CD4-positive, CD25-positive, alpha-beta regulatory T cell (primary cell): ENCODE data around the gene ATAD3A. TPM values are rescaled to one million over a fixed set of nuclear protein-coding genes. Genes with fewer than 3 reads are reported as not detected.
"Not testable (repeated sequence)": the region's sequence is repeated elsewhere in the genome, so short reads cannot be mapped to it uniquely, and the experiment has no call there.

Experiments used
- ATAC-seq, 2 donors: fragments of 150-1000 bp; cut with Tn5 transposase; one replicate each; pipeline ENCODE4 v1.10.0; 2021; ENCODE audit warnings: low read depth in 2 of 2, moderate number of reproducible peaks in 2 of 2, moderate library complexity in 1 of 2
- DNase-seq, 3 donors: peaks; one replicate each; pipeline versions ENCODE4 v3.0.0 to v3.0.0-alpha.2; 2012 to 2022; ENCODE audit warnings: mixed read lengths in 1 of 3
- H3K27ac ChIP-seq: one replicate; pipeline ENCODE4 v1.7.0; 2013; ENCODE audit warnings: mild to moderate bottlenecking, low read length; ENCODE audit not compliant: insufficient read depth, poor library complexity, severe bottlenecking
- H3K27me3 ChIP-seq: one replicate; pipeline ENCODE4 v1.7.0; 2013; ENCODE audit warnings: low read length; ENCODE audit not compliant: control insufficient read depth, insufficient read depth
- H3K36me3 ChIP-seq: one replicate; pipeline ENCODE4 v1.7.0; 2013; ENCODE audit warnings: mild to moderate bottlenecking, low read length, moderate library complexity; ENCODE audit not compliant: control insufficient read depth, insufficient read depth
- H3K4me1 ChIP-seq: 2 replicates; pipeline ENCODE4 v1.7.0; 2013; ENCODE audit warnings: mild to moderate bottlenecking, low read length; ENCODE audit not compliant: insufficient read depth, control insufficient read depth, poor library complexity, severe bottlenecking
- H3K4me3 ChIP-seq: one replicate; pipeline ENCODE4 v1.7.0; 2013; ENCODE audit warnings: low read depth, mild to moderate bottlenecking, low read length, moderate library complexity
- H3K9me3 ChIP-seq, 2 experiments: 1 replicate in 1 of 2; 2 replicates in 1 of 2; pipeline ENCODE4 v1.7.0; 2013; ENCODE audit warnings: low read length in 2 of 2, mild to moderate bottlenecking in 1 of 2, moderate library complexity in 1 of 2; ENCODE audit not compliant: control insufficient read depth in 2 of 2
- H3K27ac Mint-ChIP-seq, 3 donors: one replicate each; pipeline ENCODE4 v1.8.0; 2020 to 2022; ENCODE audit warnings: mild to moderate bottlenecking in 3 of 3, mixed read lengths in 3 of 3, moderate library complexity in 2 of 3
- H3K27me3 Mint-ChIP-seq: one replicate; pipeline ENCODE4 v1.8.0; 2022; ENCODE audit warnings: mild to moderate bottlenecking, mixed read lengths
- H3K36me3 Mint-ChIP-seq: one replicate; pipeline ENCODE4 v1.8.0; 2020; ENCODE audit warnings: mixed read lengths
- H3K4me1 Mint-ChIP-seq, 4 donors: one replicate each; pipeline ENCODE4 v1.8.0; 2020 to 2022; ENCODE audit warnings: mixed read lengths in 4 of 4, mild to moderate bottlenecking in 1 of 4
- H3K4me3 Mint-ChIP-seq, 4 donors: one replicate each; pipeline ENCODE4 v1.8.0; 2020 to 2022; ENCODE audit warnings: mild to moderate bottlenecking in 4 of 4, mixed read lengths in 4 of 4, moderate library complexity in 3 of 4
- H3K9me3 Mint-ChIP-seq, 7 donors: one replicate each; pipeline ENCODE4 v1.8.0; 2020 to 2022; ENCODE audit warnings: mixed read lengths in 7 of 7, mild to moderate bottlenecking in 3 of 7, moderate library complexity in 2 of 7
- polyA plus RNA-seq, 4 donors: library from polyadenylated mRNA; unstranded; fragments of 300-500 nt; fragmentation: Illumina TruSeq; gene quantifications; one replicate each; pipeline ENCODE4 v1.2.3, GENCODE V29; 2021
- total RNA-seq: library from RNA; stranded (reverse); gene quantifications from one replicate; pipeline ENCODE4 v1.2.3, GENCODE V29; 2022

The ATAD3A gene
- total and polyA plus RNA-seq, 5 donors from 2014 or later: 6.2 to 20.0 (median 7.5) TPM

DNA sequence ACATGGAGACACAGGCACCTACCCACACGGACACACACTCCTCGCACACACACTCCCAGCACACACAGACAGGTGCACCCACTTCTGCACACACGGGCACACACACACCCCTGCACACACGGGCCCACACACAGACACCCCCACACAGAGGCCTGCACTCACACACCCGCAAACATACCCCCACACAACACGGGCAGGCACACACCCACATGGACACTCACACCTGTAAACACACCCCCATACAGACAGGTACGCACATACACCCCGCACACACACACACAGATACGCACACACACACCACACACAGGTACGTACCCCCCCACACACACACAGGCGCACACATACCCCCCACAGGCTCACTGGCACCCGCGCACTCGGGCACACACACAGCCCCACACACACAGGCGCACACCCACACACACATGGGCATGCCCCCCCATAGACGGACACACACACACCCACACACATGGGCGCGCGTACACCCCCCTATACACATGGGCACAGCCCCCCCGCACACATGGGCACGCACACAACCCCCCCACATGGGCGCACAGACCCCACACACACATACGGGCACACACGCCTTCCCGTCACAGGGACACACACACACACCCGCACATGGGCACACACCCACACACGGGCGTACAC lies 6.1 kb downstream of the ATAD3A start:
- DNase-seq (no peak), ATAC-seq (no peak)
- Histone ChIP-seq H3K27ac (no peak overlapping the region), H3K4me3 (no peak overlapping the region), H3K27me3 (no peaks in the 10 kb centered on the region), H3K36me3 (peaks cover 7% of the 10 kb centered on the region), H3K4me1 (no peaks in the 10 kb centered on the region), H3K9me3 (no peaks in the 10 kb centered on the region)
- H3K4me3 Mint-ChIP-seq: no peak overlapping the region
- no peaks in the 10 kb centered on the region for H3K36me3 Mint-ChIP-seq
- no peaks in the 10 kb centered on the region for H3K9me3 Mint-ChIP-seq
- H3K27ac Mint-ChIP-seq: peak overlapping the region in 1 of 3 donors; percentile 60
- H3K4me1 Mint-ChIP-seq: peaks cover 0 to 9% (median 0%) of the 10 kb centered on the region in 4 donors
- no peaks in the 10 kb centered on the region for H3K27me3 Mint-ChIP-seq

DNA sequence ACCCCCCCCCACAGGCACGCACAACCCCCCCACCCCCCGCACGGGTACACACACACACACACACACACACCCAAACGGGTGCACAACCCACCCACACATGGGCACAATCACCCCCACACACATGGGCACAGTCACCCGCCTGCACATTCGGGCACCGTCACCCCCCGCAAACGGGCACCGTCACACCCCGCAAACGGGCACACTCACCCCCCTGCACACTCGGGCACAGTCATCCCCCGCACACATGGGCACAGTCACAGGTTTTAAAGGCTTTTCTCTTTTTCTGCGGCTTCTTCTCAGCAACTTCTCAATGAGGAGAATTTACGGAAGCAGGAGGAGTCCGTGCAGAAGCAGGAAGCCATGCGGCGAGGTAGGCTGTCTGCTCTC lies 6.7 kb downstream of the ATAD3A start:
- not testable (repeated sequence) for ATAC-seq, H3K27ac Mint-ChIP-seq

DNA sequence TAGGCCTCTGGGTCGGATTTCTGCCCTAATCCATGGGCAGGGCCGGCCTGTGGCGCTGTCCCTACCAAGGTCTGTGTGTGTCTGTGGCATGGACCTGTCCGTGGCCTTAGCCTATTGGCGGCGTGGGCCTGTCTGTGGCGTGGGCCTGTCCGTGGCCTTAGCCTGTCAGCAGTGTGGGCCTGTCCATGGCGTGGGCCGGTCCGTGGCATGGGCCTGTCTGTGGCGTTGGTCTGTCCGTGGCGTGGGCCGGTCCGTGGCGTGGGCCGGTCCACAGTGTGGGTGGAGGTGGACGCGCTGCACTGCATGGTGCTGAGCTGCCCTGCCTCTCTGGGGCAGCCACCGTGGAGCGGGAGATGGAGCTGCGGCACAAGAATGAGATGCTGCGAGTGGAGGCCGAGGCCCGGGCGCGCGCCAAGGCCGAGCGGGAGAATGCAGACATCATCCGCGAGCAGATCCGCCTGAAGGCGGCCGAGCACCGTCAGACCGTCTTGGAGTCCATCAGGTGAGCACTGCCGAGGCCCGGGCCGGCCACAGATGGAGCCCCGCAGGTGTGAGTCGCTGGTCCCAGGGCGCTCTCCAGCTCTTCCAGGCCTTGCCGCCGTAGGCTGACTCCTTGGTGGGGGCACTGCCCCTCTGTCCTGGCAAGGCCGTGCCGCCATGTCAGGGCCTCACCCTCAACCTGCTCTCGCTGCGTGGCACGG lies 8.0 kb downstream of the ATAD3A start:
- not testable (repeated sequence) for H3K9me3 ChIP-seq, H3K9me3 Mint-ChIP-seq, H3K4me3 Mint-ChIP-seq, H3K27me3 ChIP-seq, ATAC-seq, H3K4me3 ChIP-seq, H3K27ac Mint-ChIP-seq, H3K36me3 ChIP-seq, H3K4me1 Mint-ChIP-seq, H3K27me3 Mint-ChIP-seq, H3K27ac ChIP-seq, H3K4me1 ChIP-seq, DNase-seq, H3K36me3 Mint-ChIP-seq

More for the DNA sequence above, 6.7 kb downstream of the ATAD3A start:
- not testable (repeated sequence) for H3K27ac ChIP-seq, H3K4me1 ChIP-seq, H3K27me3 ChIP-seq, DNase-seq, H3K4me3 ChIP-seq, H3K4me1 Mint-ChIP-seq, H3K9me3 Mint-ChIP-seq, H3K9me3 ChIP-seq, H3K36me3 ChIP-seq, H3K4me3 Mint-ChIP-seq, H3K27me3 Mint-ChIP-seq, H3K36me3 Mint-ChIP-seq

DNA sequence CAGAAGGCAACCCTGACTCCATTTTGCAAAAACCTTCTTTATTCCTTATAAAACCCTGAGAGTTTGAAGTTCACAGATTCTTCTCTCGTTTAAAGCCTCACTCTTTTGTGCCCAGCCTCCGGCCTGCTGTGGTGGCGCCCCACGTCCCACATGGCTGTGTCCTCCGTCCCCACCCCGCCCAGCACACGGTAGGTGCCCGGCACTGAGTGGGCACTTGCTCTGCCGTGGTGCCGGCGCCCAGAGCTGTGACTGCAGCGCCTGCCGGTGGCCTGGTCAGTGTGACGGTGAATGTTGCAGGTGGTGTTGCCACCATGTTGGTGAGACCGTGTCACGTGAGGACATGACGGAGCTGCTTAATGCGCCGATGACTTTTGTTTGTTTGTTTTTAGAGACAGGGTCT lies 9.4 kb downstream of the ATAD3A start:
- ATAC-seq: no peak
- Histone ChIP-seq H3K36me3 (peaks cover 10% of the 10 kb centered on the region), H3K27ac (no peak overlapping the region), H3K4me3 (no peak overlapping the region), H3K9me3 (no peaks in the 10 kb centered on the region), H3K27me3 (no peaks in the 10 kb centered on the region), H3K4me1 (no peaks in the 10 kb centered on the region)
- Mint-ChIP-seq H3K4me1 (no peaks in the 10 kb centered on the region), H3K36me3 (no peaks in the 10 kb centered on the region), H3K27ac (no peak overlapping the region), H3K27me3 (no peaks in the 10 kb centered on the region), H3K4me3 (no peak overlapping the region), H3K9me3 (no peaks in the 10 kb centered on the region)
- DNase-seq: no peak

DNA sequence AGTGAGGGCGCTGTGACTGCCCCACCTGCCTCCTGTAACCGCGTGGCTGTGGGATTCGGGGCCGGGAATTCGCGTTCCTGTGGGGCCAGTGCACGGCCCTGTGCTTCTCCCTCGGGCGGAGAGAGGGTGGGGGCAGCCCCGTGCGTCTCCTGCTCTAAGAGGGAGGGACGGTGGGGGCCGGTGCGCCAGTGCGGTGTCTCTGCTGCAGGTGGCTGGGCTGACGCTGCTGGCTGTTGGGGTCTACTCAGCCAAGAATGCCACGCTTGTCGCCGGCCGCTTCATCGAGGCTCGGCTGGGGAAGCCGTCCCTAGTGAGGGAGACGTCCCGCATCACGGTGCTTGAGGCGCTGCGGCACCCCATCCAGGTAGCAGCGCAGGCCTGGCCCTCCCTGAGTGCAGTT lies 10.6 kb downstream of the ATAD3A start:
- not testable (repeated sequence) for H3K27ac Mint-ChIP-seq, H3K4me3 ChIP-seq, H3K27me3 Mint-ChIP-seq, DNase-seq, H3K9me3 ChIP-seq, H3K4me3 Mint-ChIP-seq, ATAC-seq, H3K27ac ChIP-seq, H3K4me1 Mint-ChIP-seq, H3K36me3 Mint-ChIP-seq, H3K4me1 ChIP-seq, H3K9me3 Mint-ChIP-seq, H3K27me3 ChIP-seq
- peaks cover 15% of the 10 kb centered on the region for H3K36me3 ChIP-seq

DNA sequence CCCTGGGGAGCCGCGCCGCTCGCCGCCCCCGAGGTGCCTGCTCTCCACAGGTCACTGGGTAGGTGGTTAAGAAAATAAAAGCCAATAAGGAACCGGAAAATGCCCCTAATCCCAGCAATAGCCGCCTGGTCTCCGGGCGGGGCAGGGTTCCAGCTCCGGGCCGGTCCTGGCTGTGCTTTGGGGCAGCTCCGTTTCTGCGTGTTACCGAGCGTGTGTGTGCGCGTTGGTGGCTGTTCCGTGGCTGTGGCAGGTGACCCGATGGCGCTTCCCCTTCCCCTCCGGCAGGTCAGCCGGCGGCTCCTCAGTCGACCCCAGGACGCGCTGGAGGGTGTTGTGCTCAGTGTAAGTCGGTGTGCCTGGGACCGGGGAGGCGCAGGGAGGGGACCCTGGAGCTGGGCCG lies 11.3 kb downstream of the ATAD3A start:
- not testable (repeated sequence) for H3K27me3 Mint-ChIP-seq

DNA sequence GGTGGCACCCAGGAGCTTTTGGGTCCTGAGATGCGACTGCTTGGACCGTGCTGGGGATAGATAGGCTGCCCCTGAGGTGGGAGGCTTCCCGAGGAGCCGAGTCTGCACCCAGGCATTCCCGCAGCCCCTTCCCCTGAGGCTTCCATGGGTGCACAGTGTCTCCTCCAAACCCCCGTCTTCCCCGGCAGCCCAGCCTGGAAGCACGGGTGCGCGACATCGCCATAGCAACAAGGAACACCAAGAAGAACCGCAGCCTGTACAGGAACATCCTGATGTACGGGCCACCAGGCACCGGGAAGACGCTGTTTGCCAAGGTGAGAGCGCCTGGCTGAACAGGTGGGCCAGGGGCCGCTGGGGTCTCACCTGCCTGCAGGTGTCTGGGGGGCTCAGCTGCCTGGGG lies 11.7 kb downstream of the ATAD3A start:
- not testable (repeated sequence) for DNase-seq, H3K9me3 ChIP-seq, H3K9me3 Mint-ChIP-seq, ATAC-seq, H3K36me3 Mint-ChIP-seq, H3K4me3 ChIP-seq, H3K4me3 Mint-ChIP-seq, H3K4me1 ChIP-seq, H3K36me3 ChIP-seq, H3K27me3 Mint-ChIP-seq, H3K27ac ChIP-seq, H3K27me3 ChIP-seq, H3K27ac Mint-ChIP-seq, H3K4me1 Mint-ChIP-seq

More for the DNA sequence above, 11.3 kb downstream of the ATAD3A start:
- not testable (repeated sequence) for H3K27me3 ChIP-seq, H3K4me3 ChIP-seq, H3K9me3 ChIP-seq, H3K4me3 Mint-ChIP-seq, H3K36me3 Mint-ChIP-seq, H3K27ac ChIP-seq, DNase-seq, H3K9me3 Mint-ChIP-seq, H3K4me1 Mint-ChIP-seq, H3K4me1 ChIP-seq, ATAC-seq, H3K27ac Mint-ChIP-seq, H3K36me3 ChIP-seq

DNA sequence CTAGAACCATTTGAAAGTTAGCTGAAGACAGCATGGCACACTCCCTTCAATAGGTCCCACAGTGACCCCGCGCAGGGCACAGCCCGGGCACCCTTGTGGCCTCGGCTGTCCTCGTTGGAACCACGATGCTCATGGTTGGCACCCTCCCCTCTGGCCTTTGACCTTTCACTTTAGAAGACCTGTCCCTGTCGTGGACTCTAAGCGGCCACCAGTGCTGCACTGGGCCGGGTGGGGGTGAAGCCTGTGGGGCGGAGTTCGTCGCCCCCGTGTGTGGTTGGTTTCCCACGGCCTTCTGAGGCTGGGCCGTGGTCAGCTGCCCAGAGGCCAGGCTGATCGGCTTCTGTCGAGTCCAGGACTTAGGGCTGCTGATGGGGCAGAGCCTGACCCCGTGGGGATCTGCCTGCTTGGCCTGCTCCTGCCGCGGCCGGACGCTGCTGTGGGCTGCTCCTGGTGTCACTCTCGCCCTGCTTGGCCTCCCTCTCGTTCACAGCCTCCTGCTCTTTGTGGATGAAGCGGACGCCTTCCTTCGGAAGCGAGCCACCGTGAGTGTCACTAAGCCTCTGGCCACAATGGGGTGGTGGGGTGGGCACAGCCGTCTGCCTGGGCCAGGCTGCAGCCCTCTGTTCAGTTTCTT lies 12.9 kb downstream of the ATAD3A start:
- not testable (repeated sequence) for H3K36me3 Mint-ChIP-seq, H3K4me3 ChIP-seq, H3K9me3 ChIP-seq, H3K4me3 Mint-ChIP-seq, H3K27me3 ChIP-seq, H3K9me3 Mint-ChIP-seq, H3K27ac ChIP-seq, H3K4me1 ChIP-seq, H3K27me3 Mint-ChIP-seq, H3K36me3 ChIP-seq, DNase-seq, H3K4me1 Mint-ChIP-seq, H3K27ac Mint-ChIP-seq, ATAC-seq
